Measurements from ENCODE around the gene IGDCC3.

DNA sequence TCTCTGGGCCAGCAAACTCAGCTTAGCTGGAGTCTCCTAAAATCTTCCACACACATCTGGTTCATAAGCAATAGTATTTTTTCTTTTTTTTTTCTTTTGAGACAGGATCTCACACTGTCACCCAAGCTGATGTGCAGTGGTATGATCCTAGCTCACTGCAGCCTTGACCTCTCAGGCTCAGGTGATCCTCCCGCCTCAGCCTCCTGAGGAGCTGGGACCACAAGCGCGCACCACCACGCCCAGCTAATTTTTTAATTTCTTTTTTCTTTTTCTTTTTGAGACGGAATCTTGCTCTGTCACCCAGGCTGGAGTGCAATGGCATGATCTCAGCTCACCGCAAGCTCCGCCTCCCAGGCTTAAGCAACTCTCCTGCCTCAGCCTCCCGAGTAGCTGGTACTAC is 39.0 kb downstream of the IGDCC3 start:
- TF ChIP-seq EZH2 (IDR thresholded peaks at IDR 0.05; ENCODE audit: borderline replicate concordance, low read depth, low read length, severe bottlenecking) = no peak
- TF ChIP-seq, protein P1, sequence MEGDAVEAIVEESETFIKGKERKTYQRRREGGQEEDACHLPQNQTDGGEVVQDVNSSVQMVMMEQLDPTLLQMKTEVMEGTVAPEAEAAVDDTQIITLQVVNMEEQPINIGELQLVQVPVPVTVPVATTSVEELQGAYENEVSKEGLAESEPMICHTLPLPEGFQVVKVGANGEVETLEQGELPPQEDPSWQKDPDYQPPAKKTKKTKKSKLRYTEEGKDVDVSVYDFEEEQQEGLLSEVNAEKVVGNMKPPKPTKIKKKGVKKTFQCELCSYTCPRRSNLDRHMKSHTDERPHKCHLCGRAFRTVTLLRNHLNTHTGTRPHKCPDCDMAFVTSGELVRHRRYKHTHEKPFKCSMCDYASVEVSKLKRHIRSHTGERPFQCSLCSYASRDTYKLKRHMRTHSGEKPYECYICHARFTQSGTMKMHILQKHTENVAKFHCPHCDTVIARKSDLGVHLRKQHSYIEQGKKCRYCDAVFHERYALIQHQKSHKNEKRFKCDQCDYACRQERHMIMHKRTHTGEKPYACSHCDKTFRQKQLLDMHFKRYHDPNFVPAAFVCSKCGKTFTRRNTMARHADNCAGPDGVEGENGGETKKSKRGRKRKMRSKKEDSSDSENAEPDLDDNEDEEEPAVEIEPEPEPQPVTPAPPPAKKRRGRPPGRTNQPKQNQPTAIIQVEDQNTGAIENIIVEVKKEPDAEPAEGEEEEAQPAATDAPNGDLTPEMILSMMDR (IDR thresholded peaks at IDR 0.05; ENCODE audit: borderline replicate concordance, extremely low read depth, low read length, poor library complexity, severe bottlenecking) = no peak
